ENCODE data around the gene NFIL3. TPM values are rescaled to one million over a fixed set of nuclear protein-coding genes. Genes with fewer than 3 reads are reported as not detected.

The NFIL3 gene
- total and polyA plus RNA-seq, 2 of the 4 experiments (the other 2 are of a cell fraction), result 27.6 to 27.7 TPM

DNA sequence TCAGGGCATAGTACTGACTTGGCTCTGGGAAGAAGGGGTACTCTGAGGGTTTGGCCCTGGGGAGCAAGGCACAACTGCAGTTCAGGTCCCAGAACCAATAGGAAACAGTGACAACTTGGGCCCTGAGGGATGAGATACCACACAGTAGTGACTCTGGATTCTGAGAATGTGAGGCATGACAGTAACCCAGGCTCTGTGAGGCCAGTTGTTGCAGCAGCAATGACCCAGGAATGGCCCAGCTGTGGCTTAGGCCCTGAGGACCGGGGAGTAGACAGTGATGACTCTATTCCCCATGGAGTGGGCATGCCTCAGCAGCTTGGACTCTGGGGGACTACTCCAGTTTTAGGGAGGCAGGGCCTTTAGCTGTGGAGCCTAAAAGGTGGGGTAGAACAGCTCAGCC is 21.5 kb upstream of the NFIL3 start:
- H2BK20ac ChIP-seq (ENCODE audit: low read depth, low read length), result no peak overlapping the region
- no peak overlapping the region for H3K56ac ChIP-seq (ENCODE audit: extremely low read depth, insufficient read depth, low read length)
- dilution Hi-C loops (cut with HindIII; ENCODE audit: low sequenced_read_pairs, unreplicated experiment) (no loop called here), in situ Hi-C loops (cut with MboI; ENCODE audit: low sequenced_read_pairs) (no loop called here), intact Hi-C loops (cut with micrococcal nuclease) (no loop called here)
- no peak overlapping the region for H3K14ac ChIP-seq (replicated peaks; ENCODE audit: low read depth, low read length)
- no peak overlapping the region for H3K23ac ChIP-seq (ENCODE audit: low read depth, low read length)
- H4K8ac ChIP-seq (ENCODE audit: low read depth in 2 of 2, low read length in 2 of 2), result no peak overlapping the region
- no peak overlapping the region for H3K4ac ChIP-seq (ENCODE audit: low read depth, low read length)
- no peak overlapping the region for H3K18ac ChIP-seq (ENCODE audit: low read depth, low read length)
- no peaks in the 10 kb centered on the region for H4K20me1 ChIP-seq (ENCODE audit: insufficient read depth, low read length)
- H3K27me3 ChIP-seq (ENCODE audit: control insufficient read depth, insufficient read depth, low read length), result no peaks in the 10 kb centered on the region
- H3K9me1 ChIP-seq (ENCODE audit: insufficient read depth, low read length), result no peaks in the 10 kb centered on the region
- no peak overlapping the region for H2AK5ac ChIP-seq (ENCODE audit: low read depth, low read length)
- no peak overlapping the region for H2BK15ac ChIP-seq (ENCODE audit: low read depth, low read length)
- H3K36me3 ChIP-seq (ENCODE audit: control insufficient read depth, insufficient read depth, low read length), result no peaks in the 10 kb centered on the region
- no CpG with 5 or more reads among the region's 1 CpG for WGBS, 2 experiments (ENCODE audit: extremely low coverage in 2 of 2, insufficient read length in 1 of 2)
- ATAC-seq (ENCODE audit: low read depth) (no peak), DNase-seq (no peak)
- no TSS peak for BruUV-seq (replicated peaks)
- CTCF ChIA-PET, result no interaction called here
- H3K9me3 ChIP-seq (ENCODE audit: control insufficient read depth, insufficient read depth, low read length), result peaks cover 16% of the 10 kb centered on the region
- H2BK120ac ChIP-seq (ENCODE audit: low read depth, low read length), result no peak overlapping the region
- no peaks in the 10 kb centered on the region for H3K79me1 ChIP-seq (ENCODE audit: low read depth in 1 of 2, low read length in 2 of 2)
- POLR2A ChIA-PET (ENCODE audit: unreplicated experiment), result no interaction called here
- H3K4me1 ChIP-seq (ENCODE audit: control insufficient read depth, insufficient read depth, low read length), result no peaks in the 10 kb centered on the region
- no peak overlapping the region for H4K91ac ChIP-seq (ENCODE audit: insufficient read depth, low read depth, low read length)
- no peak overlapping the region for H3K9ac ChIP-seq (ENCODE audit: low read depth, low read length)
- no peak overlapping the region for H3K27ac ChIP-seq (ENCODE audit: insufficient read depth, low read length)
- no peak overlapping the region for H2AK9ac ChIP-seq (replicated peaks; ENCODE audit: low read depth, low read length, poor library complexity)
- no peak overlapping the region for H4K5ac ChIP-seq (ENCODE audit: low read depth, low read length)
- H2AFZ ChIP-seq (replicated peaks; ENCODE audit: low read length, poor library complexity), result no peak overlapping the region
- H3K4me3 ChIP-seq (ENCODE audit: insufficient read depth, low read depth, low read length), result no peak overlapping the region
- H2BK5ac ChIP-seq (ENCODE audit: low read depth, low read length, poor library complexity, severe bottlenecking), result no peak overlapping the region
- TF ChIP-seq NFE2L2 (IDR thresholded peaks at IDR 0.05; ENCODE audit: low read depth, low read length) (no peak), BHLHE40 (IDR thresholded peaks at IDR 0.05; ENCODE audit: low read depth, low read length) (no peak), RAD21 (IDR thresholded peaks at IDR 0.05; ENCODE audit: low read length) (no peak), CEBPB (IDR thresholded peaks at IDR 0.05; ENCODE audit: low read depth, low read length) (no peak), RFX5 (IDR thresholded peaks at IDR 0.05; ENCODE audit: low read depth, low read length) (no peak), MXI1 (IDR thresholded peaks at IDR 0.05; ENCODE audit: borderline replicate concordance, low read depth, low read length) (no peak), POLR2A (IDR thresholded peaks at IDR 0.05; ENCODE audit: low read depth, low read length) (no peak), SMC3 (IDR thresholded peaks at IDR 0.05; ENCODE audit: low read depth, low read length) (no peak), MAZ (IDR thresholded peaks at IDR 0.05; ENCODE audit: borderline replicate concordance, low read depth, low read length) (no peak), USF2 (IDR thresholded peaks at IDR 0.05; ENCODE audit: low read depth, low read length) (no peak), MAFK (IDR thresholded peaks at IDR 0.05; ENCODE audit: low read depth, low read length) (no peak), RCOR1 (IDR thresholded peaks at IDR 0.05; ENCODE audit: insufficient replicate concordance, low read length) (no peak), CHD1 (IDR thresholded peaks at IDR 0.05; ENCODE audit: low read depth, low read length) (no peak), FOS (IDR thresholded peaks at IDR 0.05; ENCODE audit: low read depth, low read length) (no peak)
- TF ChIP-seq, protein P1, sequence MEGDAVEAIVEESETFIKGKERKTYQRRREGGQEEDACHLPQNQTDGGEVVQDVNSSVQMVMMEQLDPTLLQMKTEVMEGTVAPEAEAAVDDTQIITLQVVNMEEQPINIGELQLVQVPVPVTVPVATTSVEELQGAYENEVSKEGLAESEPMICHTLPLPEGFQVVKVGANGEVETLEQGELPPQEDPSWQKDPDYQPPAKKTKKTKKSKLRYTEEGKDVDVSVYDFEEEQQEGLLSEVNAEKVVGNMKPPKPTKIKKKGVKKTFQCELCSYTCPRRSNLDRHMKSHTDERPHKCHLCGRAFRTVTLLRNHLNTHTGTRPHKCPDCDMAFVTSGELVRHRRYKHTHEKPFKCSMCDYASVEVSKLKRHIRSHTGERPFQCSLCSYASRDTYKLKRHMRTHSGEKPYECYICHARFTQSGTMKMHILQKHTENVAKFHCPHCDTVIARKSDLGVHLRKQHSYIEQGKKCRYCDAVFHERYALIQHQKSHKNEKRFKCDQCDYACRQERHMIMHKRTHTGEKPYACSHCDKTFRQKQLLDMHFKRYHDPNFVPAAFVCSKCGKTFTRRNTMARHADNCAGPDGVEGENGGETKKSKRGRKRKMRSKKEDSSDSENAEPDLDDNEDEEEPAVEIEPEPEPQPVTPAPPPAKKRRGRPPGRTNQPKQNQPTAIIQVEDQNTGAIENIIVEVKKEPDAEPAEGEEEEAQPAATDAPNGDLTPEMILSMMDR (conservative IDR thresholded peaks at IDR 0.05; ENCODE audit: low read depth, low read length), result no peak
- TF ChIP-seq, protein P2, sequence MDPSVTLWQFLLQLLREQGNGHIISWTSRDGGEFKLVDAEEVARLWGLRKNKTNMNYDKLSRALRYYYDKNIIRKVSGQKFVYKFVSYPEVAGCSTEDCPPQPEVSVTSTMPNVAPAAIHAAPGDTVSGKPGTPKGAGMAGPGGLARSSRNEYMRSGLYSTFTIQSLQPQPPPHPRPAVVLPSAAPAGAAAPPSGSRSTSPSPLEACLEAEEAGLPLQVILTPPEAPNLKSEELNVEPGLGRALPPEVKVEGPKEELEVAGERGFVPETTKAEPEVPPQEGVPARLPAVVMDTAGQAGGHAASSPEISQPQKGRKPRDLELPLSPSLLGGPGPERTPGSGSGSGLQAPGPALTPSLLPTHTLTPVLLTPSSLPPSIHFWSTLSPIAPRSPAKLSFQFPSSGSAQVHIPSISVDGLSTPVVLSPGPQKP (IDR thresholded peaks at IDR 0.05; ENCODE audit: borderline replicate concordance, low read depth, low read length), result no peak
- no peak overlapping the region for H3K4me2 ChIP-seq (ENCODE audit: low read depth, low read length)
